ENCODE measurements around the gene MKLN1. TPM values are rescaled to one million over a fixed set of nuclear protein-coding genes. Genes with fewer than 3 reads are reported as not detected.

The MKLN1 gene
- total RNA-seq, 1 experiment from 2014 or later = 34.3 TPM

- Histone ChIP-seq H3K4me1 (ENCODE audit: insufficient read depth, low read length) (peaks cover 3% of the 10 kb centered on the region; the same call in 1 of the 2 replicates), H3K23ac (ENCODE audit: insufficient read length, low read depth, low read length) (no peak overlapping the region), H4K5ac (ENCODE audit: insufficient read length, low read depth, low read length) (no peak overlapping the region), H3K4me2 (ENCODE audit: insufficient read depth, insufficient read length, low read length) (no peak overlapping the region), H3K27me3 (ENCODE audit: insufficient read depth, low read length) (no peaks in the 10 kb centered on the region), H2AK5ac (ENCODE audit: insufficient read length, low read length) (no peak overlapping the region), H2BK20ac (ENCODE audit: low read depth, low read length, poor library complexity, severe bottlenecking) (no peak overlapping the region), H3K18ac (ENCODE audit: insufficient read length, low read depth, low read length) (no peak overlapping the region), H2AFZ (ENCODE audit: low read length) (no peak overlapping the region), H3K56ac (ENCODE audit: insufficient read length, low read depth, low read length) (no peak overlapping the region), H3K9me3 (ENCODE audit: control insufficient read depth, low read depth, low read length) (no peaks in the 10 kb centered on the region), H3K14ac (ENCODE audit: insufficient read depth, low read length) (no peak overlapping the region), H3T11ph (ENCODE audit: low read length) (no peak overlapping the region), H3K79me1 (ENCODE audit: insufficient read depth, low read depth, low read length, poor library complexity, severe bottlenecking) (peaks cover 5% of the 10 kb centered on the region), H3K4ac (ENCODE audit: low read depth, low read length) (no peak overlapping the region), H2BK15ac (ENCODE audit: low read depth, low read length) (no peak overlapping the region), H4K20me1 (ENCODE audit: control insufficient read depth, insufficient read depth, insufficient read length) (no peaks in the 10 kb centered on the region), H2BK120ac (ENCODE audit: low read depth, low read length, poor library complexity, severe bottlenecking) (no peak overlapping the region), H2BK5ac (ENCODE audit: insufficient read length, low read length) (no peak overlapping the region), H3K9ac (ENCODE audit: extremely low read depth, insufficient read length, low read length) (no peak overlapping the region), H2BK12ac (ENCODE audit: insufficient read length, low read depth, low read length) (no peak overlapping the region), H4K91ac (ENCODE audit: insufficient read length, low read depth, low read length) (no peak overlapping the region), H3K23me2 (ENCODE audit: insufficient read length, low read depth, low read length, poor library complexity, severe bottlenecking) (no peaks in the 10 kb centered on the region), H3K79me2 (ENCODE audit: insufficient read depth, low read length) (peaks cover 1% of the 10 kb centered on the region; the same call in 1 of the 2 replicates), H4K8ac (replicated peaks; ENCODE audit: insufficient read length, low read depth, low read length) (no peak overlapping the region), H3K27ac (ENCODE audit: insufficient read length, low read depth, low read length) (no peak overlapping the region)
- Mint-ChIP-seq H3K4me1 (peaks cover 7 to 8% of the 10 kb centered on the region in 2 experiments), H3K4me3 (no peak overlapping the region), H3K36me3 (ENCODE audit: insufficient read depth in 1 of 3, low read depth in 3 of 3) (peaks cover 0 to 3% (median 2%) of the 10 kb centered on the region in 3 experiments; a peak in 1 of 7 replicates), H3K27me3 (ENCODE audit: low read depth) (no peaks in the 10 kb centered on the region), H3K9me3 (no peaks in the 10 kb centered on the region), H3K27ac (no peak overlapping the region)
- no peak for TF ChIP-seq CTCF (conservative IDR thresholded peaks at IDR 0.05)
- no CpG with 5 or more reads among the region's 1 CpG for WGBS (ENCODE audit: extremely low coverage, insufficient read length, low lambda C conversion rate)
- DNase-seq = no peak
Measured at GRCh38 chr7:131390275-131390674, 62.6 kb downstream of the MKLN1 start.
